BJ (cell line): Measurements from ENCODE around the gene CLIC3. TPM values are rescaled to one million over a fixed set of nuclear protein-coding genes. Genes with fewer than 3 reads are reported as not detected.

ENCODE experiments used
- CTCF ChIA-PET: fragments of 350-600 bp; formaldehyde crosslinking; extraction: SDS; loops from one replicate; lab custom pipeline; 2021; ENCODE audit warnings: antibody characterized with exemption, inconsistent platforms; lab: Yijun Ruan, JAX
- POLR2A ChIA-PET: fragments of 300-600 bp; sonication (Branson Sonifier 250); formaldehyde crosslinking; extraction: SDS; loops from one replicate; lab custom pipeline; 2021; ENCODE audit warnings: antibody characterized with exemption; lab: Charles Lee
- DNase-seq: peaks from one replicate; pipeline ENCODE4 v3.0.0-alpha.2; 2011; ENCODE audit warnings: low read depth
- H3K27me3 ChIP-seq: 2 replicates; pipeline ENCODE4 v1.6.0; 2011; ENCODE audit warnings: low read length; ENCODE audit not compliant: control insufficient read depth, insufficient read depth
- H3K36me3 ChIP-seq: 2 replicates; pipeline ENCODE4 v1.5.1; 2011; ENCODE audit warnings: low read length; ENCODE audit not compliant: control insufficient read depth, insufficient read depth
- H3K4me3 ChIP-seq: 2 replicates; pipeline ENCODE4 v1.5.1; 2011; ENCODE audit warnings: low read depth, mild to moderate bottlenecking, control low read depth, low read length
- CTCF ChIP-seq: IDR thresholded peaks from 2 replicates; pipeline ENCODE4 v1.5.1; 2011; ENCODE audit warnings: low read depth, mild to moderate bottlenecking, control low read depth, inconsistent platforms, low read length, moderate library complexity; ENCODE audit not compliant: insufficient read depth
- polyA plus RNA-seq: library from polyadenylated mRNA; depleted of rRNA; stranded (reverse); fragments of >200 nt; gene quantifications from 2 replicates; pipeline ENCODE4 v1.2.3, GENCODE V29; 2011

The CLIC3 gene
- polyA plus RNA-seq, 1 experiment: 4.0 TPM

GRCh38 chr9:136980669-136981478, 15.5 kb downstream of the CLIC3 start:
- TF ChIP-seq CTCF: no peak
- H3K27me3 ChIP-seq: peaks cover 1% of the 10 kb centered on the region; the same call in 1 of the 2 replicates
- H3K4me3 ChIP-seq: no peak overlapping the region
- ChIA-PET CTCF (interaction anchor here (1.1 to 1.2 kb wide), 2 partner anchors 12 to 48 kb away, joined by 3 read pairs; no protein-coding TSS in a partner anchor), POLR2A (no interaction called here)
- H3K36me3 ChIP-seq: no peaks in the 10 kb centered on the region
- no peak for DNase-seq

GRCh38 chr9:136979769-136980587, 16.4 kb downstream of the CLIC3 start:
- TF ChIP-seq CTCF: no peak
- Histone ChIP-seq H3K27me3 (peaks cover 1% of the 10 kb centered on the region; the same call in 1 of the 2 replicates), H3K4me3 (no peak overlapping the region), H3K36me3 (no peaks in the 10 kb centered on the region)
- ChIA-PET CTCF (interaction anchor here (1.2 kb wide), 1 partner anchor 49 kb away, joined by 3 read pairs; no protein-coding TSS in a partner anchor), POLR2A (no interaction called here)
- DNase-seq: no peak

- no peak for DNase-seq
- H3K27me3 ChIP-seq: peaks cover 1% of the 10 kb centered on the region; the same call in 1 of the 2 replicates
- no peak overlapping the region for H3K4me3 ChIP-seq
- H3K36me3 ChIP-seq: no peaks in the 10 kb centered on the region
- ChIA-PET CTCF (interaction anchor here (1.2 kb wide), 2 partner anchors 31 to 56 kb away, joined by 5 read pairs; no protein-coding TSS in a partner anchor), POLR2A (interaction anchor here (0.6 kb wide), 1 partner anchor 160 kb away, joined by 8 read pairs; no protein-coding TSS in a partner anchor)
- TF ChIP-seq CTCF: no peak
These were observed 17.4 kb downstream of the CLIC3 start for GRCh38 chr9:136978865-136979544.

GRCh38 chr9:136978073-136978864, 18.1 kb downstream of the CLIC3 start:
- CTCF ChIA-PET: interaction anchor here (1.2 kb wide), 2 partner anchors 30 to 57 kb away, joined by 5 read pairs; no protein-coding TSS in a partner anchor
- H3K36me3 ChIP-seq: no peaks in the 10 kb centered on the region
- H3K4me3 ChIP-seq: peak overlapping the region; percentile 51
- POLR2A ChIA-PET: interaction anchor here (0.6 to 0.7 kb wide), 2 partner anchors 14 to 159 kb away, joined by 3 to 8 read pairs; partner anchors contain the start of gene PAXX
- H3K27me3 ChIP-seq: no peaks in the 10 kb centered on the region
- DNase-seq: no peak
- TF ChIP-seq CTCF: no peak
